Activated CD8-positive, alpha-beta memory T cell treated with anti-CD3 and anti-CD28 coated beads, Interleukin-2, amount 50 U/mL, for 1 hour (primary cell): ENCODE results near the gene IRF2BP2.

ENCODE experiments used
- DNase-seq: peaks from one replicate; pipeline ENCODE4 v3.0.0-alpha.2; 2020; ENCODE audit errors: extremely low read depth

The IRF2BP2 gene

GRCh38 chr1:234556245-234556943, 53.6 kb downstream of the IRF2BP2 start:
- DNase-seq = no peak

DNA sequence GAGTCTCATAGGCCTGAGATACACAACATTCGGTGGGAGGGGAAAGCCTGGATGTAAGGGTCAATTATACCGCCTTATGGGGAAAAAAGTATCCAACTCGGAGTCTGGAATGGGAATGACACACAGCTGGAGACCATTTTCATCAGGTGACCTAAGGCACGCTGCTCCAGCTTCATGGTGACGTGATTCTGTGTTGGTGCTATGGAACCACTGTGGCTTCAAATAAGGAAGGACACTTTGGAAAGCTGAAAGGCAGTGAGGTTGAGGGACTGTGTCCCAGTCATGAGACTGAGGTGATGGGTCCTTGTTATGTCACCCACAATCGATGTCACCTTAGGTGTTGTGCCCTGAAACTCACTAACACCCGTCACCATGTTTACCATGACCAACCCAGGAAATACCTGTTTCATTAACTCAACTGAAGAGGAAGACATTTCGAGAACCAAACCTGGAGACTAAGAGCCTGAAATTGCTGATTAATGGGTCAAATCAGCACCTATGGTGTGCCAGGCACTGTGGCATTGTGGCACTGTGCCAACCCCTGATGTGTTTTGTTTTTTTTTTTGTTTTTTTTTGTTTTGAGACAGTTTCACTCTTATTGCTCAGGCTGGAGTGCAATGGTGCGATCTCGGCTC, 54.5 kb downstream of the IRF2BP2 start:
- no peak for DNase-seq

GRCh38 chr1:234554698-234555311, 55.2 kb downstream of the IRF2BP2 start:
- DNase-seq = no peak
